ENCODE measurements around the gene ALKBH1.

- no peak for TF ChIP-seq MZF1 (CRISPR knock-in tag; IDR thresholded peaks at IDR 0.05; ENCODE audit: borderline replicate concordance)
- no peak for TF ChIP-seq CCAR2 (optimal IDR thresholded peaks at IDR 0.05; ENCODE audit: low read depth, low read length)
- TF ChIP-seq ZBTB40 (IDR thresholded peaks at IDR 0.05): no peak
- no peak for TF ChIP-seq ZBTB40 (CRISPR knock-in tag; IDR thresholded peaks at IDR 0.05)
- TF ChIP-seq ZBTB2 (CRISPR knock-in tag; IDR thresholded peaks at IDR 0.05; ENCODE audit: low read depth): no peak
- TF ChIP-seq BRD4 (CRISPR knock-in tag; IDR thresholded peaks at IDR 0.05): no peak
- no peak for TF ChIP-seq ZBTB34 (CRISPR knock-in tag; IDR thresholded peaks at IDR 0.05)
- no peak for TF ChIP-seq LBX2 (CRISPR knock-in tag; IDR thresholded peaks at IDR 0.05; ENCODE audit: borderline replicate concordance)
- no peak for TF ChIP-seq SP1 (IDR thresholded peaks at IDR 0.05)
- TF ChIP-seq SP1 (CRISPR knock-in tag; IDR thresholded peaks at IDR 0.05): no peak
These were observed 50.5 kb downstream of the ALKBH1 start for GRCh38 chr14:77657280-77657679.
